DLD1 (cell line): ENCODE measurements around the gene ATP8A1.
"Not testable (repeated sequence)": the region's sequence is repeated elsewhere in the genome, so short reads cannot be mapped to it uniquely, and the experiment has no call there.

ENCODE experiments used
- in situ Hi-C: cut with HindIII; loops from 2 replicates; pipeline ENCODE4 v1.10.0; 2017; ENCODE audit warnings: low sequenced_read_pairs

Gene ATP8A1

DNA sequence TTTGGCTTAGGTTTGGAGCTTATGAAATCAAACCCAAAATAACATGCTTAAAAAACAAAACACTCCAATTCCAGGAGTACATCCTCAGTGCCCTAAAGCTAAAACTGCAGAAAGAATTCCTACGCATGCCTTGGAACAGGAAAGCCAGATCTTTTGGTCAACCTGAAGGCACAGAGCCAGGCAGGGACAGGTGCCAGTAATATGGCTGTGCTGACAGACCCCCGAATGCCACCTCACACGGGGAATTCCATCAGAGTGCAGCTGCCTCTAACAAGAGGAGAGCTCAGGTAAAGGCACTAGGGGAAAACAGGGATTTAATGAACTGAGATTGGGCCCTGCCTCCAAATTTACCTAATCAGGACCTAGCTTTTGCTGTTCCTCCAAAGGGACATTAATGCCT, 182.5 kb downstream of the ATP8A1 start:
- in situ Hi-C loops: no loop called here

DNA sequence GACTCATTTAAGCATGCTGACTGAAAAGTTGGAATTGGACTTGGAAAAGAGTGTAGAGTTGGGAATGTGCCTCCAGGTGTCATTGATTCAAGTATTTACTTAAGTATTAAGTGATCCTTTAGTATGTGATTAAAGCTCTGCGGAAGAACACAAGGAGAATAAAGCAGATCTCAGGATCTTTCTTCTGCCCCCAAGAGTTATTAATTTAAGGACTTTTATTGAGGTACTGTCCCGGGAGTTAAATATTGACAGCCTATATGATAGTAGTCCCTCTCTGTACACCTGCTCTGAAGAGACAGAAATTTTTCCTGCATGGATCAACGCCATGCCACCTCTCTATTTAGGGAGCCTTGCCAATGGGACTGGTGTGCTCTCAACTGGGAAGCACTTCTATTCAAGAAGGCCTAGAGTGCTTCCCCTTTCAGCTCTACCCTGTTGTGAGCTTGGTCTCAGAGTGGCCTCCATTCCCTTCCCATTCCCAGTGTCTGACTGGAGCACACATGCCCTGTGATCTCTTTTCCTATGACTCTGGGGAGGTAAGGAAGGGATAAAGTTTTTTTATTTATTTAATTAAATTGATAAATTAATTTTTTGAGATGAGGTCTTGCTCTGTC, 183.7 kb downstream of the ATP8A1 start:
- in situ Hi-C loops: no loop called here

DNA sequence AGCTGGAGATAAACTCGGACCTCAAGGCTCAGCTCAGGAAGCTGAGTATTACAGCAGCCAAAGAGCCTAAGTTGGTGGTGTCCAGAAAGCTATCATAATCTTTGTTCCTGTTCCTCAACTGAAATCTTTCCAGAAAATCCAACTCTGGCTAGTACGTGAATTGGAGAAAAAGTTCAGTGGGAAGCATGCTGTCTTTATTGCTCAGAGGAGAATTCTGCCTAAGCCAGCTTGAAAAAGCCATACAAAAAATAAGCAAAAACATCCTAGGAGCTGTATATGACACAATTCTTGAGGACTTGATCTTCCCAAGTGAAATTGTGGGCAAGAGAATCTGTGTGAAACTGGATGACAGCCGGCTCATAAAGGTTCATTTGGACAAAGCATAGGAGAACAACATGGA, 185.0 kb downstream of the ATP8A1 start:
- in situ Hi-C loops: no loop called here

DNA sequence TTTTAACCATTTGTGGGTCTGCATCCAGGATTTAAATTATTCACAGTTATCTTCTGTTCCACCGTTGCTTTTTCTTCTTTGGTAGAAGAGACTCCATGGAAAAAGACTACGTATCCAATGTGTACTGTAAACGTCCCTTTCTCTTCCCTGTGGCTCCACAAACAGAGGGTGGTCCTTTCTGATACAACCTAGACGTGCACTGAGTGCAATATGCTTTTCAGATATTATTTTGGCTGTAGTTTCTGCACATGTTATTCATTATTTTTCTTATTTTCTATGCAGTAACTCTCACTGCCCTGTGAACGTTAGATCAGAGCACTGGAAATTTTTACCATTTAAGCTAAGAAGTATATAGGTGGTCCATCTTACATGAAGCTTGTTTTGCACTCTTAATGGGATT, 186.9 kb downstream of the ATP8A1 start:
- in situ Hi-C loops: no loop called here

DNA sequence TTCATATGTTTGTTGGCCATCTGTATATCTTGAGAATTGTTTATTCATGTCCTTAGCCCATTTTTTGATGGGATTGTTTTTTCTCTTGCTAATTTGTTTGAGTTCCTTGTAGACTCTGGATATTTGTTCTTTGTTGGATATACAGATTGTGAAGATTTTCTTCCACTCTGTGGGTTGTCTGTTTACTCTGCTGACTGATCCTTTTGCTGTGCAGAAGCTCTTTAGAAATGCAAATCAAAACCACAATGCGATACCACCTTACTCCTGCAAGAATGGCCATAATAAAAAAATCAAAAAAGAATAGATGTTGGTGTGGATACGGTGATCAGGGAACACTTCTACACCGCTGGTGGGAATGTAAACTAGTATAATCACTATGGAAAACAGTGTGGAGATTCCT, 189.1 kb downstream of the ATP8A1 start:
- in situ Hi-C loops: not testable (repeated sequence)

DNA sequence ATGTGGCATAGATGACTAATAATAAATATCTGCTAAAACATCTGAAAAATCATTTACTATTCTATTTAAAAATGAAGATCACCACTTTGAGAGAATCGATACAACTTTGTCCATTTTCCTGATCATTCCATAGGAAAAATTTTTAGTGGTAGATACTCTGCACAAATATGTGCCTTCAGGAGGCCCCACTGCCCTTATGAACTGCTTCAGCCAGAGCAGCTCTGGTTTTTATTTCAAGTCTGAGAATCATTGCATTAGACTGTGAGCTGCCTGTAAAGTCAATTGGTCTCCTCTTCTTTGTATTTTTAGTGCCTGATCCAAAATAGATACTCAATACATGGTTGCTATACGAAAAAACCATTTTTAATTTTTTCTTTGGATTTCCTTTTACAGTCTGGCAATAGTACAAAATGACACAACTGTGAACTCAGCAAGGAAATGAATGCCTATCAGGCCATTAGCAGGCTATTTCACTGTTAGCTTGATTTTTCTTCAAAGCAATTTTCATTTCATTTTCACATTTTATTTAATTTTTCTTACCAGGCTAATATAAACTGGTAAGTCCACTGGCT, 190.5 kb downstream of the ATP8A1 start:
- in situ Hi-C loops: no loop called here

DNA sequence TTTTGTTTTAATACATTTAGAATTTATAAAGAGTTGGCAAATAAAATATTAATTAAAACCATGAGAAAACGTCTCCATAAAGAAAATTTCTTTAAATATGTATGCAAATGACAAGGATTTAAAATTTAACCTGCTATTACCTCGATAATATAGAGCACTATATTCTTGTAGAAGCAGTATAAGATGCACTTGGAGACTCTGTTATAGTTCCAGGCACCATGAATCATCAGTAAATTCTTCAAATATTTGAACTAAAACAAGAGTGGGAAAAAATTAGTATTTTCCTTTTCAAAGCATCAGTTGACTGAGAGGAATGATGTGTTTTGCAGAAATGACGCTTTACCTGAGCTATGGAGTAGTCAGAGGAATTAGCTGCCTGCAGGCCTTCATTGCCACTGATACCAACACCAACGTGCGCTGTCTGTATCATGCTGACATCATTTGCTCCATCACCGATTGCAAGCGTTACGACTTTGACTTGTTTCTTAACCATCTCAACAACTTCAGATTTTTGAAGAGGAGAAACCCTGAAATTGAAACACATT, 192.3 kb downstream of the ATP8A1 start:
- in situ Hi-C loops: no loop called here

DNA sequence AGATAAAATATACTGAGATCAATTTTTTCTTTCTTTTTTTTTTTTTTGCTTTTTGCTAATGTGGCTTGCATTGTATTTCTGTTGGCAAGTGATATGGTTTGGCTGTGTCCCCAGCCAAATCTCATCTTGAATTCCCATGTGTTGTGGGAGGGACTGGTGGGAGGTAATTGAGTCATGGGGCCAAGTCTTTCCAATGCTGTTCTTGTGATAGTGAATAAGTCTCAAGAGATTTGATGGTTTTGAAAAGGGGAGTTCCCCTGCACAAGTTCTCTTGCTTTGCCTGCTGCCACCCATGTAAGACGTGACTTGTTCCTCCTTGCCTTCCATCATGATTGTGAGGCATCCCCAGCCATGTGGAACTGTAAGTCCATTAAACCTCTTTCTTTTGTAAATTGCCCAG, 195.7 kb downstream of the ATP8A1 start:
- in situ Hi-C loops: not testable (repeated sequence)

DNA sequence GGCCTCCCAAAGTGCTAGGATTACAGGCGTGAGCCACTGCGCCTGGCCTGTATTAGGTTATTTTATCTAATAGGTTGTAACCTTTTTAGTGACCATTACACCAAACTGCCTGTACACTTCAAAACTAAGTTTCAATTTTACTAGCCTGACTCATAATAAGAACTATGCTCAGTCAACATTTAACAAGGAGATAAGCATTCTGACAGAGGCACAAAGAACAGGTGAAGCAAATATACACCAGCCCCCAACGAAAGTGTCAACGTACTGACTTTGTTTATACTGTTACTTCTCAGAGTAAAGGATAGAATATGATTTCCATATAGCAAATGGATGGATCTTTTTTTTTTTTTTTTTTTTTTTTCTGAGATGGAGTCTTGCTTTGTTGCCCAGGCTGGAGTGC, 196.9 kb downstream of the ATP8A1 start:
- in situ Hi-C loops: no loop called here

DNA sequence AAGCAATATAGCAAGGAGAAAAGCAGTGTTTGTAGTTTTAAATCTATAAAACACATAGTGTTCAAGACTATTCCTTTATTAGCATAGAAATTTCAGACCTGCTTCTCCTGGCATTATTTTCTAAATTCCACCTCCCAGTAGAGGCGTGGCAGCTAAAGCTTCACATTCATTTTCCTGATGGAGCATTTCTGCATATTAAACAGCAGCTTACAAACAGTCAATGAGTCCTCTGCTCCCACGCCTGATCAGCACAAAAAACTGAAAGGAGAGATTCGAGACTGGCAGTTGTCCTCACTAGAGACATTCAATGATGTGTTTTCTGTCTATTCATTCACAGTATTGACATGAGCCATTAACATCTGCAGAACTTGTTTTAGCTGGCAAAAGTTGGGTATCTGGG, 198.2 kb downstream of the ATP8A1 start:
- in situ Hi-C loops: no loop called here

DNA sequence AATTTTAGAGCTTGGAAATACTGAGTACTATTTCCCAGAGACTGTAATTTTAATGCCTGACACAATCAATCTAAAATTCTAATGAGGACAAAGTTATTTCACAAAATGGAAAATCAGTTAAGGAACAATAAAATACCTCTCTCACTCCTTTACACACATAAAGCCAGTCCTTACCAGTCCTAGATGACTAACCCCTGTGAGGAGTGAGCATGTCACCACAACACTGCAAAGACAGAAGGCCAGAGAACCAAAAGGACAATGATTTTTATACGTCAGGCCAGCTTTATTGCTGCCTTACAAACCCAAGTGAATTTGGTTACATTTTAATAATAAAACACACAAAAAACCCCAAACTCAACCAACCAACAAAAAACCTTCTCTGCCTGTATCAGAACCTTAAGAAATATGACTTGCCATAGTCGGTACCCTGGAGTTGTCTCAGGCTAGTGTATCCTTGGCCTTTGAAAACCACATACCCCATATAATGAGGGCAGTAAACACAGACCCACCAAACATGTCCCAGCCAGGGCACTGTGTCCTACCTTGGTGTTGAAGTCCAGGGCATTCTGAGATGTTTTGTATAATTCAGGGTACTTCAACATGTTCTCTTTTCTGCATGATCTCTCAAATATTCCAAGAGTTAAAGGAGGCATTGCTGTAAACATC, 202.0 kb downstream of the ATP8A1 start:
- in situ Hi-C loops: no loop called here

DNA sequence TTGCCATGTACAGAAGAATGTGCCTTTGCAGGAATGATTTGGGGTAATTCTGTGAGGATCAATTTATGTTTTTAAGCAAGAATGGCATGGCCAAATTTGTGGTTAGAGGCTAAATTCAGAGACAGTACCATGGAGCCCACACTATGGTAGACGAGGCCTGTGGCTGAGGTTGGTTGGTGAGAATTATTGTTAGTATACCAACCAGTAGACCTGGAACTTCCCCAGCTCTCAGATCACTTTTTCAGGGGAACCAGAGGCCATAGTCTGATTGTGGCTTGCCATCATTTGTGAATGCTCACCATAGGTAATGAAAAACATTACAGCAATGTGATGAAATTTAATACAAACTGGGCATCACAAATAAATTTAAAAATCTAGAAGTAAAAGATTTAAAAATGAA, 203.3 kb downstream of the ATP8A1 start:
- in situ Hi-C loops: no loop called here

DNA sequence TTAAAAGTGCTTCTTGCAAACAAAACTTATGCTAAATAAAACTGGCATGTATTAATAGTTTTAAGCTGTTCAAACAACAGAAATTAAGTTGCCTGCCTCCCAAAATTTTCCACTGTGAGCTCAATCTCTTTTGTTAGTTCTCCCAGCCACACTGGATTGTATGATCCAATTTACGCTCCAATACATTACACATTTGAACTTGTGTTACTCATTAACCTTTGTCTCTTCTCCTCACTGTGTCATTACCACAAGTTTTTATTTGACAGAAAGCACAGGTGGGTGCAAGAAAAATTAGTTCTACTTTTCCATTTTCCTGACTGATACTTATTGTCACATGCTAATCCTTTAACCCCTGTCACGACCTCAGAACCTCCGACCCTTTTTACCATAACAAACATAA, 204.1 kb downstream of the ATP8A1 start:
- in situ Hi-C loops: no loop called here

DNA sequence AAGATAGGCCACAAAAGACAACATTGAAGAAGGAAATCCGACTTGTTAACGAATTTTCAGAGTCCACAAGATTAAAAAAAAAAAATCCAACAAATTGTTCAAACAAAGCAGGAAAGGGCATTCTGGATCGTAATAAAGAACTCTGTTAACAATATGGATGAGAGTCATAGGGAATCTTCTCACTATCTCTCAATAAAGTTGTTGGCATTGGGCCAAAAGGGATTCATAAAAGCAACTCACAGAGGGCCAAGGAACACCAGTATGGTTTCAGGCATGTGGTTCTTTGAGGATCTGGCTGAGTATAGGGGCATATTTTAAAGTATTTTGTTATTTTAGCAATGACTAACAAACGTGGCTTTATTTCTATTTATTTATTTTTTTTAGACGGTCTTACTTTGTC, 210.1 kb downstream of the ATP8A1 start:
- in situ Hi-C loops: no loop called here

DNA sequence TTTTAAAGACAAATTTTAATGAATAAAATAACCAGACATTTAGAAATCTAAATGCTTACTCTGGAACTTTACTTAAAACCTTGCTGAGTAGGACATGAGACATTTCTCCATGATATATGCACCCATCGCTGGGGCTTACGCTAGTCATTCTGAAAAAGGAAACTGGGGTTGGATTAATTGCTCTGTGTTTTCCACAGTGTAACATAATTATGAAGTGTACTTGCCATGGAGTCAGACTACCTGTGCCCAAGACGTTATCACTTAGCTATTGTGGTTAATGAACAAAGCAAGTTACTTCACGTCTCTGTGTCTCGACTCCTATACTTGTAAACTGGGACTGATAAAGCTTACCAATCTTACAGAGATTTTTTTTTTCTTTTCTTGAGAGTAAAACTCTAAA, 211.9 kb downstream of the ATP8A1 start:
- in situ Hi-C loops: no loop called here

DNA sequence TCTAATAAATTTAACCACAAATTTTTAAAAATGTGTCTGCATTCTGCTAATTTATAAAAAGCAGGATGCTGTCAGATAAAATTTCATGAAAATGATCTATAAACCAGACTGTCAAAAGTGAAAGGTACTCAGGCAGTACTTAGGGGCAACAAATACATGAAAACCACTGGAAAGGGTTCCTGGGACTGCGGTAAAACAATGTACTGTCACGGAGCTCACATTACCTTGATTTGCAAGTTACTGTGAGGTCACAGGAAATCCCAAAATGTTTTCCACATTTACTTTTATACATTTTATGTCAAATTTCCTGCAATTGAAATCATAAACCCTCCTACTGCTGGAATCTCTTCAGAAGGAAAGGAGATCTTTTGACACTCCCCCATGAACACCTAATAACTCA, 214.3 kb downstream of the ATP8A1 start:
- in situ Hi-C loops: no loop called here

DNA sequence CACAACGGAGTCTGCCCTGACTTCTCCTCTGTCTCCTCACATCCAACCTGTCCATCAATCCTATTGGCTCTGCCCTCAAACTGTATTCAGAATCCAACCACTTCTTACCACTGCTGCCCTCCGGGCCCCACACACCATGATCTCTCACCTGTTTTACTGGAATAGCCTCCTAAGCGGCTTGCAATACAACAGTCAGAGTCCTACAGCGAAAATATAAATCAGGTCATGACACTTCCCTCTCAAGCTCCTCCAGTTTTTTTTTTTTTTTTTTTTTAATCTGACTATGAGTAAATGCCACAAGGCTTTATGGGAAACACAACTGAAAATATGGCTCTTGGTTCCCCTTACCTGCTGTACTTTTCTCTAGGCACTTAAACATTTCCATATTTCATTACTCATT, 216.8 kb downstream of the ATP8A1 start:
- in situ Hi-C loops: no loop called here

DNA sequence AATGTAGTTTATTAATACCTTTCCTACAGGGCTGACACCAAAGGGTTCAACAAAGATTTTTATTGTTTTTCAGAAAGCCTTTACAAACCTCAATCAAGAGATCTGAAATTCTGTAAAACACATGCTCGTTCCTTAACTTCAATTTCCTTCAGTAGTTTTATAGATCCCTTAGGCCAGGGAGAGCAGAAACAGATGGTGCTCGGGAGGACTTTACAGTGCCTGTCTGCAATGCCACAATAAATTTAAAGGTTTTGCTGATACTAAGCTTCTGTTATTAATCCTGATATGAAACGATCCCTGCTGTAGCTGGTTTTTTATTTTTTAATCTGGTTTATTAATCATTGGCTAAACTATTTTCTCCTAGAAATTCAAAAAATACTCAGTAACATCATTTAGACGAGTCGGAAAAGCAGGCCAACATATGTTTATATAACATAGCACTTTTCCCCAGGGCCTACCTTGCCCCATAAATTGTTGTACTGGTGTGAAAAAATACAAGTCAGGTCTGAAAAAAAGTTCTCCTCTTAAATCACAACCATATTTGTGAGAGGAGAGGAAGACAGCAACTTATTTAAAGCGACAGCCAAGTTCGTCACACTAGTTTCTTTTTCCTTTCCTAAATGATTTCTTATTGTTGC, 219.9 kb downstream of the ATP8A1 start:
- in situ Hi-C loops: no loop called here

DNA sequence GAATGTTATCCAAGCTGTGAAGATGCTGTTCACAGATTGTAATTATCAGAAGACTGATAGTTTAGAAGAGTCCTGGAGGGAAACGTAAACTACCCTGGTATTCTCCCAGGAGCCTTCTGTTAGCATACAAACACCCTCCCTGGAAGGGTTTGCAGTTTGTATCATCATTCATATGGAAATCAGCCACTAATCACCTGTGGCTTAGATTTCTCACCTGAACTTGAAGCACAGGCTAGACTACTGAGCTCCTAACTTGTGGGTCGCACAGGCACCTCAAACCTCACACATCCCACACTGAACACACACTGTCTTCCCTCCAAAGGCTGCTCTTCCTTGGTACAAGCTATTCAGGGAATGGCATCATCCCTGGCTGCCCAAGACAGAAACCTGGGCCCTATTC, 228.9 kb downstream of the ATP8A1 start:
- in situ Hi-C loops: no loop called here

DNA sequence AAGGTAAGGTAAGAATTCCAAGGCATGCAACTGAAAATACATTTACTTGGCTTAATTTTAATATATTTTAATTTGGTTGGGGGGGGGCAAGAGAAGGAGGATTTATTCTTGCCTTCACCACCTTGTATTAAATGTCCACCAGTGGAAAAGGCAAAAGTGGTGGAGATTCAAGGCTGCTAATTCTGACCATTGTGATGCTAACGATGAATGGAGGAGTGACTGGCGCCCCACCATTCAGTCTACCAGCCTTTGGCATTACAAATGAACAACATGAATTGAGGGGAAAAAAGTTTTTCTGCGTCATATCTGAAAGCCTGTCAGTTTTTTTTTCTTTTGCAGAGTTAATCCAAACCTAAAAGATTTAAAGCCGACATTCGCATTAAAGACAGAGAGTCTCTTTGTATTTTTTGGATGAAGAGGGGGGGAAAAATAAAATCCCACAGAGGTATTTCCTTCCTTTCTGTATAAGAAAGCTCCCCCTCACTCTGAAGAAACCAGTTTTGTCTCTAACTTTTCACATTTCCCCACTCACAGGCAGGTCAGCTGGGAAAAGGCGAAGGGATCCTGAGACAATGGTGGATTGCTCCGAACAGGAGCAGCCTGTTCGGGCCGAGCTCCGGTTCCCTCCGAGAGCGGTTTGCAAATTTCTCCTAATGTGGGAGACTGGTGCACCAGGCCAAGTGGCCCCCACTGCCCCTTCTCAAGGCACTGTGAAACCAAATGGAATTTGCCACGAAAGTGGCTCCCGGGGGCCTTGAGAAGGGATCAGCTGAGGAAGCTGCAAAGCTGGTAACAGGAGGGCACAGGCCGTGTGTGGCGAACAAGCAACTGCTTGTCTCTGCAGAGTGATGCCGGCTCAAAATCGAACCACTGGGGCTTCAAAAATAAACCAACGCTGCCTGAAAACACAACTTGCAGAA, 231.5 kb downstream of the ATP8A1 start:
- in situ Hi-C loops: no loop called here

DNA sequence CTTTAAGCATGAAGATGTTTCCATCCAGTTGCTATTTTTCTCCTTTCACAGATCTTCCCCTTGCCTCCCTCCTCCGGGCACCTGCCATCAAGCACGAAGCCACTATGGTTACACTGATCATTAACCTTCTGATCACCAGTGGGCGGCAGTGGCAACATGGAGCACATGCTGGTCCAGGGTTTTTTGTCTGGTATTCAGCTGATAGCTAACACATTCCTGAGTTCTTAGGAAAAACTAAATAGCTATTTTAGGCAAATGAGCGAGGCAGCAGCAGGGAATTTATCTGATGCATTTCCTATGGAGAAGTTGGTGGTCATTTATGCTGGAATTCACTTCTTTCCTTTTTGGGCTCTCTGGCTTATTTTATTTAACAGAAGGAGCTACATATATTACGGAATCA, 236.8 kb downstream of the ATP8A1 start:
- in situ Hi-C loops: no loop called here
